Spleen (tissue), 11 donors: ENCODE measurements around the gene C10orf90. TPM values are rescaled to one million over a fixed set of nuclear protein-coding genes. Genes with fewer than 3 reads are reported as not detected.

Experiments
- DNase-seq: peaks from one replicate; pipeline ENCODE4 v3.0.0-alpha.2; 2020
- H3K27ac ChIP-seq, 8 donors: fragments of 200-600 bp; sonication (generic) in 7 of 8; 1 replicate in 4 of 8; 2 replicates in 4 of 8; pipeline versions ENCODE4 v1.5.0 to v1.8.0; 2016 to 2021; ENCODE audit warnings: inconsistent platforms in 4 of 8, mild to moderate bottlenecking in 4 of 8, moderate library complexity in 1 of 8
- H3K27me3 ChIP-seq, 7 donors: fragments of 200-600 bp; sonication (generic) in 6 of 7; replicated peaks in 1 of 7; 1 replicate in 4 of 7; 2 replicates in 3 of 7; pipeline versions ENCODE4 v1.5.0 to v1.8.0; 2016 to 2021; ENCODE audit warnings: inconsistent platforms in 3 of 7, mild to moderate bottlenecking in 1 of 7
- H3K36me3 ChIP-seq, 6 donors: fragments of 200-600 bp; sonication (generic) in 5 of 6; 1 replicate in 4 of 6; 2 replicates in 2 of 6; pipeline versions ENCODE4 v1.5.0 to v1.8.0; 2016 to 2021; ENCODE audit warnings: inconsistent platforms in 2 of 6
- H3K4me1 ChIP-seq, 6 donors: fragments of 200-600 bp; sonication (generic) in 5 of 6; 1 replicate in 3 of 6; 2 replicates in 3 of 6; pipeline versions ENCODE4 v1.5.0 to v1.8.0; 2016 to 2021; ENCODE audit warnings: inconsistent platforms in 3 of 6
- H3K4me3 ChIP-seq, 8 donors: fragments of 200-600 bp; sonication (generic) in 7 of 8; 1 replicate in 4 of 8; 2 replicates in 4 of 8; pipeline versions ENCODE4 v1.5.0 to v1.8.0; 2016 to 2021; ENCODE audit warnings: inconsistent platforms in 4 of 8, mild to moderate bottlenecking in 4 of 8, moderate library complexity in 2 of 8
- H3K9me3 ChIP-seq, 8 donors: fragments of 200-600 bp; sonication (generic) in 7 of 8; 1 replicate in 4 of 8; 2 replicates in 4 of 8; pipeline versions ENCODE4 v1.5.0 to v1.8.0; 2016 to 2021; ENCODE audit warnings: inconsistent platforms in 4 of 8
- CTCF ChIP-seq, 11 experiments: fragments of 200-600 bp in 7 of 11; fragments of 450-650 bp in 4 of 11; sonication (generic) in 4 of 11; IDR thresholded peaks in 8 of 11; conservative IDR thresholded peaks in 3 of 11; 1 replicate in 7 of 11; 2 replicates in 4 of 11; pipeline versions ENCODE4 v1.4.0 to v1.8.0; 2016 to 2021; ENCODE audit warnings: antibody characterized with exemption in 11 of 11, inconsistent platforms in 4 of 11, mild to moderate bottlenecking in 1 of 11
- POLR2A ChIP-seq, 3 donors: fragments of 450-650 bp; IDR thresholded peaks; one replicate each; pipeline ENCODE4 v1.5.1; 2017; ENCODE audit warnings: antibody characterized with exemption in 3 of 3, mild to moderate bottlenecking in 1 of 3
- POLR2AphosphoS5 ChIP-seq, 3 donors: sonication (generic); formaldehyde crosslinking; IDR thresholded peaks; one replicate each; pipeline ENCODE4 v1.5.1; 2017; ENCODE audit warnings: antibody characterized with exemption in 3 of 3
- WGBS, 5 donors: extraction: QIAGEN DNeasy Blood & Tissue Kit in 3 of 5; methylation state at CpG; one replicate each; pipeline versions ENCODE4 v1.1.5 to v1.1.7; 2013 to 2018; 5-methylcytosine and 5-hydroxymethylcytosine counted together
- intact Hi-C: fragments of 100-400 bp; cut with DNase I; formaldehyde crosslinking; loops from one replicate; pipeline ENCODE4 v1.15.0; 2023; ENCODE audit warnings: low total_unique reads
- polyA plus RNA-seq, 3 donors: library from polyadenylated mRNA; stranded (reverse); fragments of 200-250 nt; gene quantifications; one replicate each; pipeline ENCODE4 v1.2.1, GENCODE V29; 2013
- total RNA-seq, 7 donors: library from RNA; depleted of rRNA in 3 of 7; stranded (reverse); fragments of >200 nt in 3 of 7; fragmentation: NEBNext Ultra II Directional in 4 of 7; extraction: Animal tissue kit (Norgen Biotek cat#: 25700) in 4 of 7; gene quantifications; one replicate each; pipeline versions ENCODE4 v1.1.0 to v1.2.1, GENCODE V29; 2016 to 2021
- donor health status: healthy with polysubstance abuse.
- donor health status: DM: no; HTN: no; CAD: no; lungs with moderate emphysema.
- donor health status: DM: no; HTN: no; CAD: no.
- donor health status: Bipolar disorder and iron deficiency.
- donor health status: healthy.
- donor health status: DM: no; HTN: no; CAD: no.
- donor health status: DM: yes; HTN: yes; CAD: no.

C10orf90 gene
- total and polyA plus RNA-seq, 10 donors: 0.05 to 0.06 TPM; not detected in 8

GRCh38 chr10:126689461-126689994, 19.0 kb upstream of the C10orf90 start:
- Histone ChIP-seq H3K27ac (no peak overlapping the region), H3K4me3 (no peak overlapping the region), H3K9me3 (peaks cover 0 to 21% (median 9%) of the 10 kb centered on the region in 8 donors), H3K27me3 (peaks cover 0 to 3% (median 0%) of the 10 kb centered on the region in 7 donors), H3K4me1 (no peaks in the 10 kb centered on the region), H3K36me3 (no peaks in the 10 kb centered on the region)
- 74 to 90% (median 86%) methylated on average over 4 of the region's 4 CpGs for WGBS, 5 donors
- TF ChIP-seq POLR2AphosphoS5 (IDR thresholded peaks at IDR 0.05) (no peak), CTCF (IDR thresholded peaks at IDR 0.05 in 8 of 11, conservative IDR thresholded peaks at IDR 0.05 in 3 of 11) (no peak)
- no peak for DNase-seq
- intact Hi-C loops: no loop called here

- H3K4me1 ChIP-seq: no peaks in the 10 kb centered on the region
- intact Hi-C loops: no loop called here
- H3K27me3 ChIP-seq: peaks cover 0 to 3% (median 0%) of the 10 kb centered on the region in 7 donors
- WGBS, 5 donors: 59 to 81% (median 72%) methylated on average over 8 to 10 of the region's 10 CpGs
- H3K9me3 ChIP-seq: peaks cover 0 to 12% (median 7%) of the 10 kb centered on the region in 8 donors
- H3K4me3 ChIP-seq: no peak overlapping the region
- DNase-seq: no peak
- no peak overlapping the region for H3K27ac ChIP-seq
- TF ChIP-seq POLR2A (IDR thresholded peaks at IDR 0.05) (no peak), POLR2AphosphoS5 (IDR thresholded peaks at IDR 0.05) (no peak), CTCF (IDR thresholded peaks at IDR 0.05 in 8 of 11, conservative IDR thresholded peaks at IDR 0.05 in 3 of 11) (no peak)
- no peaks in the 10 kb centered on the region for H3K36me3 ChIP-seq
Observed at GRCh38 chr10:126687121-126687606, 16.7 kb upstream of the C10orf90 start.

GRCh38 chr10:126686719-126687118, 16.2 kb upstream of the C10orf90 start:
- Histone ChIP-seq H3K9me3 (peaks cover 0 to 8% (median 5%) of the 10 kb centered on the region in 8 donors), H3K27me3 (peaks cover 0 to 3% (median 0%) of the 10 kb centered on the region in 7 donors), H3K27ac (no peak overlapping the region), H3K4me3 (no peak overlapping the region), H3K36me3 (no peaks in the 10 kb centered on the region), H3K4me1 (no peaks in the 10 kb centered on the region)
- TF ChIP-seq CTCF (IDR thresholded peaks at IDR 0.05 in 8 of 11, conservative IDR thresholded peaks at IDR 0.05 in 3 of 11) (no peak), POLR2AphosphoS5 (IDR thresholded peaks at IDR 0.05) (no peak), POLR2A (IDR thresholded peaks at IDR 0.05) (no peak)
- no peak for DNase-seq
- intact Hi-C loops: no loop called here
- 76 to 91% (median 78%) methylated on average over 7 of the region's 7 CpGs for WGBS, 5 donors

- intact Hi-C loops: no loop called here
- WGBS, 5 donors: 57 to 79% (median 65%) methylated on average over 3 of the region's 3 CpGs
- TF ChIP-seq POLR2A (IDR thresholded peaks at IDR 0.05) (no peak), CTCF (IDR thresholded peaks at IDR 0.05 in 8 of 11, conservative IDR thresholded peaks at IDR 0.05 in 3 of 11) (no peak), POLR2AphosphoS5 (IDR thresholded peaks at IDR 0.05) (no peak)
- Histone ChIP-seq H3K4me3 (no peak overlapping the region), H3K27ac (no peak overlapping the region), H3K9me3 (peaks cover 0 to 4% (median 2%) of the 10 kb centered on the region in 8 donors), H3K36me3 (no peaks in the 10 kb centered on the region), H3K4me1 (no peaks in the 10 kb centered on the region), H3K27me3 (peaks cover 0 to 3% (median 0%) of the 10 kb centered on the region in 7 donors)
- DNase-seq: no peak
Observed at GRCh38 chr10:126686268-126686667, 15.8 kb upstream of the C10orf90 start.
